ENCODE results near the gene LMOD1. TPM values are rescaled to one million over a fixed set of nuclear protein-coding genes. Genes with fewer than 3 reads are reported as not detected.
A peak's percentile ranks its signal among the peaks of the same experiment; 100 is the strongest.

LMOD1 gene
- polyA plus RNA-seq, 1 experiment = 112 TPM

DNA sequence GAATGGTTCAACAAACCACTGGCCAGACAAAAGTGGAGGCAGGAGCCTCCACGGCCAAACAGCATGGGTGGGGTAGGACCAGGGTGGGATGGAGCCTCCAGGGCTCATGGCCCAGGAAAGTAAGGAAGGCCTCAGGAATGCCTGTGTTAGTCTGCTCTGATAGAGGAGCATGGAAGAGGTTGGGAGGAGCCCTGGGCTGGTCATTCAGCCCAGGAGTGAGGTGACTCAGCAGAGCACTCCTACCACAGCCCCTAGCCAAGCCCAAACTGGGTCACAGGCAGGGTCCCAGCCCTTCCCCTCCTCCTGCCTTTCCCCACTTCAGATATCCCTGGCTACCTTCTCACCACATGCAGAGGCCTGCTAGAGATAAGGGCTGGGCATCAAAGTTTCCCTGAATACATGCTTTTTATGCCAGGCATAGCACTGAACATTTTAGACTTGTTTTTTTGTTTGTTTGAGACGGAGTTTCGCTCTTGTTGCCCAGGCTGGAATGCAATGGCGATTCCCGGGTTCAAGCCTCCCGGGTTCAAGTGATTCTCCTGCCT lies 60.7 kb downstream of the LMOD1 start:
- Histone ChIP-seq H3K36me3 (ENCODE audit: control insufficient read depth, insufficient read depth, low read length) (no peaks in the 10 kb centered on the region), H3K4me3 (ENCODE audit: low read depth, low read length) (no peak overlapping the region), H3K27me3 (ENCODE audit: control insufficient read depth, insufficient read depth, low read length) (no peaks in the 10 kb centered on the region)
- no peak for DNase-seq (ENCODE audit: low read depth)
- ChIA-PET POLR2A (no interaction called here), CTCF (interaction anchor here (1.3 to 2.5 kb wide), 6 partner anchors 10 to 87 kb away, joined by 3 to 14 read pairs (median 4); partner anchors contain the start of gene LMOD1)
- TF ChIP-seq, protein P1, sequence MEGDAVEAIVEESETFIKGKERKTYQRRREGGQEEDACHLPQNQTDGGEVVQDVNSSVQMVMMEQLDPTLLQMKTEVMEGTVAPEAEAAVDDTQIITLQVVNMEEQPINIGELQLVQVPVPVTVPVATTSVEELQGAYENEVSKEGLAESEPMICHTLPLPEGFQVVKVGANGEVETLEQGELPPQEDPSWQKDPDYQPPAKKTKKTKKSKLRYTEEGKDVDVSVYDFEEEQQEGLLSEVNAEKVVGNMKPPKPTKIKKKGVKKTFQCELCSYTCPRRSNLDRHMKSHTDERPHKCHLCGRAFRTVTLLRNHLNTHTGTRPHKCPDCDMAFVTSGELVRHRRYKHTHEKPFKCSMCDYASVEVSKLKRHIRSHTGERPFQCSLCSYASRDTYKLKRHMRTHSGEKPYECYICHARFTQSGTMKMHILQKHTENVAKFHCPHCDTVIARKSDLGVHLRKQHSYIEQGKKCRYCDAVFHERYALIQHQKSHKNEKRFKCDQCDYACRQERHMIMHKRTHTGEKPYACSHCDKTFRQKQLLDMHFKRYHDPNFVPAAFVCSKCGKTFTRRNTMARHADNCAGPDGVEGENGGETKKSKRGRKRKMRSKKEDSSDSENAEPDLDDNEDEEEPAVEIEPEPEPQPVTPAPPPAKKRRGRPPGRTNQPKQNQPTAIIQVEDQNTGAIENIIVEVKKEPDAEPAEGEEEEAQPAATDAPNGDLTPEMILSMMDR (IDR thresholded peaks at IDR 0.05; ENCODE audit: insufficient read depth, low read depth, low read length) = no peak

DNA sequence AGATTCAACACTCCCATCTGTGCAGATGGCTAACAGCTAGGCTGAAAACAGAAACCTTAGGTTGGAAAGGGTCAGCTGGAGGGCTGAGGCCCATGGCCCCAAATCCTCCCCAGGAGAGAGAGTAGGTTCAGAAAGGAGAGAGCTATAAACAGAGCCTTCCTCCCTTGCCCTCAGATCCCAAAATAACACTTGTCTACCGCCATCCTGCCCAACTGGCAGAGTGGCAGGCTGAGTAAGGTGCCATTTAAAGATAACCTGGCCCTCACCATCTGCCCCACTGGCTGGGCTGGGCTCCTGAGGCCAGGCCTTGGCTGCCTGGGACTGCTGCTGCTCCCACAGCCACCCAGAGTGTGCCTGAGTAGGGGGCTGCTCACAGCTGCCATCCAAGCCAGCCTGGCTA lies 61.9 kb downstream of the LMOD1 start:
- ChIA-PET POLR2A (no interaction called here), CTCF (interaction anchor here (2.2 to 2.9 kb wide), 2 partner anchors 11 to 88 kb away, joined by 5 to 16 read pairs; no protein-coding TSS in a partner anchor)
- Histone ChIP-seq H3K36me3 (ENCODE audit: control insufficient read depth, insufficient read depth, low read length) (no peaks in the 10 kb centered on the region), H3K4me3 (ENCODE audit: low read depth, low read length) (no peak overlapping the region), H3K27me3 (ENCODE audit: control insufficient read depth, insufficient read depth, low read length) (no peaks in the 10 kb centered on the region)
- no peak for DNase-seq (ENCODE audit: low read depth)
- TF ChIP-seq, protein P1 (IDR thresholded peaks at IDR 0.05; ENCODE audit: insufficient read depth, low read depth, low read length) = no peak

DNA sequence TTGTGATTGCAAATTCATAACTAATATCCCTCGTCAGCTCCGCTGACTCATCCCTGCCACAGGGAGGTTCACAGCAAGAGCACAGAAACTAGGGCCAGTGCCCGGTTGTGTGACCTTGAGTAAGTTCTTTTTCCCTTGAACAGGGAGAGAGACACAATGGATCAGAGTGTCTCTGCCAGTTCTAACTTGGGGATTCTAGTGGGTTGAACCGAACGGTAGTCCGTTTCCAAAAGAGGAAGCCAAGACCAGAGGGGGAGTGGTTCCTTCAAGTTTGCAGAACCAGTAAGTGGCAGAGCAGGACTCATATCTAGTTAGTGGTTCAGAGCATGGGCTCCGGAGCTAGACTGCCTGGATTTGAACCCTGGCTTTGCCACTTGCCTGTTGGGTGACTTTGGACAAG lies 62.6 kb downstream of the LMOD1 start:
- CTCF ChIA-PET = interaction anchor here (1.0 to 2.9 kb wide), 4 partner anchors 12 to 353 kb away, joined by 3 to 16 read pairs (median 4); no protein-coding TSS in a partner anchor
- Histone ChIP-seq H3K36me3 (ENCODE audit: control insufficient read depth, insufficient read depth, low read length) (no peaks in the 10 kb centered on the region), H3K4me3 (ENCODE audit: low read depth, low read length) (no peak overlapping the region), H3K27me3 (ENCODE audit: control insufficient read depth, insufficient read depth, low read length) (no peaks in the 10 kb centered on the region)
- POLR2A ChIA-PET = no interaction called here
- DNase-seq (ENCODE audit: low read depth) = no peak
- TF ChIP-seq, protein P1 (IDR thresholded peaks at IDR 0.05; ENCODE audit: insufficient read depth, low read depth, low read length) = no peak

DNA sequence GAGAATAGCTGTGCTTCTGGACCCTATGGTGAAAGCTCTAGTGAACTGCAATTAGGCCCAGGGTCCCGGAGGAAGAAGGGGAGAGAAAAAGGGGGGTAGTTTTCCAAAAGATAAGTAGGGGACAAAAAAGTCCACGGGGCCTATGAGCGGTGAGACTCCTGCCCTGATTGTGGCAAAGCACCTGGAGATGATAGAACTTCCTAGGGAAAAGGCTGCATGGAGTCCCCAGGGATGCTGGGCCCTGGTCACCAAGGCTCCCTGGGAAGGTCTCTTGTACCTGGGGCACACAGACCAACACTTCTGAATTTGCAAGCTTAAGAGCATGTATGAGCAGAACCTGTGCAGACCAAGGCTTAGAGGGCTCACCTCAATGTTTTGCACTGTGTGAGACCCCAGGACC lies 63.1 kb downstream of the LMOD1 start:
- no peak overlapping the region for H3K4me3 ChIP-seq (ENCODE audit: low read depth, low read length)
- CTCF ChIA-PET = interaction anchor here (0.7 to 2.9 kb wide), 11 partner anchors 9 to 460 kb away, joined by 3 to 16 read pairs (median 4); partner anchors contain the start of gene TIMM17A
- H3K27me3 ChIP-seq (ENCODE audit: control insufficient read depth, insufficient read depth, low read length) = no peaks in the 10 kb centered on the region
- TF ChIP-seq, protein P1 (IDR thresholded peaks at IDR 0.05; ENCODE audit: insufficient read depth, low read depth, low read length) = no peak
- POLR2A ChIA-PET = no interaction called here
- no peaks in the 10 kb centered on the region for H3K36me3 ChIP-seq (ENCODE audit: control insufficient read depth, insufficient read depth, low read length)
- no peak for DNase-seq (ENCODE audit: low read depth)

DNA sequence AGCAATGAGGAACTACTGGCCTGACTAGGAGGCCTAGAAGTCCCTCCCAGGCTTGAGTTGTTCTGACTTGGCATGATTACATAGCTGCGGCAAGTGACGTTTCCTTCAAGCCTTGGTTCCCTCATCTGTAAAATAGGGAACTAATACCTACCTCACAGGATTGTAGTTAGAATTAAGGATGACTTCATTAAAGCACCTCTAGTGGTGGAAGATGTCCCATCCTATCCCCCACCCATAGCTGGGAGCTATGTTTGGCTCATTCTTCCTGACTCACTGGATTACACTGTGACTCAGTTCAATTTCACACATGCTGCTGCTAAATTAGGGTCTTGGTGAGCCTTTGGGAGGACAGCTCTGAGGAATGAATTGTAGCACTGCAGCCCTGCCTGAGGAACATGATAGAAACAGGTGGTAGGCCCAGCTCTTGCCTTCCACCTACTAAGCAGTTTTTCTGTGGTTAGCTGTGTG lies 63.6 kb downstream of the LMOD1 start:
- DNase-seq (ENCODE audit: low read depth) = peak; percentile 44

More for the DNA sequence above, 63.6 kb downstream of the LMOD1 start:
- ChIA-PET CTCF (interaction anchor here (0.6 to 2.9 kb wide), 14 partner anchors 9 to 461 kb away, joined by 3 to 16 read pairs (median 3); partner anchors contain the start of gene TIMM17A), POLR2A (no interaction called here)
- TF ChIP-seq, protein P1 (IDR thresholded peaks at IDR 0.05; ENCODE audit: insufficient read depth, low read depth, low read length) = peak; percentile 39
- Histone ChIP-seq H3K4me3 (ENCODE audit: low read depth, low read length) (no peak overlapping the region), H3K27me3 (ENCODE audit: control insufficient read depth, insufficient read depth, low read length) (no peaks in the 10 kb centered on the region), H3K36me3 (ENCODE audit: control insufficient read depth, insufficient read depth, low read length) (no peaks in the 10 kb centered on the region)
